ENCODE data around the gene FKBP6. TPM values are rescaled to one million over a fixed set of nuclear protein-coding genes. Genes with fewer than 3 reads are reported as not detected.
"Not testable (repeated sequence)": the region's sequence is repeated elsewhere in the genome, so short reads cannot be mapped to it uniquely, and the experiment has no call there.

FKBP6 gene
- polyA plus RNA-seq, 1 donor (not counting 4 experiments of a cell fraction or from before 2014, with no cell fraction given) = not detected

GRCh38 chr7:73373741-73374140 lies 45.8 kb downstream of the FKBP6 start:
- no peaks in the 10 kb centered on the region for H3K79me2 ChIP-seq (ENCODE audit: control insufficient read depth, insufficient read depth, low read length)
- FAIRE-seq = no peak

GRCh38 chr7:73376262-73376661 lies 48.3 kb downstream of the FKBP6 start:
- H3K27ac ChIP-seq (ENCODE audit: control insufficient read depth, insufficient read depth, low read length); H4K20me1 ChIP-seq (ENCODE audit: control insufficient read depth, extremely low read depth, insufficient read depth, low read length); H3K4me2 ChIP-seq (ENCODE audit: control insufficient read depth, extremely low read depth, insufficient read depth, low read depth, low read length); H3K36me3 ChIP-seq (ENCODE audit: control insufficient read depth in 2 of 2, extremely low read depth in 1 of 2, insufficient read depth in 2 of 2, low read length in 2 of 2); H3K4me1 ChIP-seq (ENCODE audit: control insufficient read depth, extremely low read depth, insufficient read depth, low read length); DNase-seq (ENCODE audit: low read depth, low spot score); H3K9me3 ChIP-seq (ENCODE audit: control insufficient read depth, low read depth, low read length); H3K9ac ChIP-seq (ENCODE audit: control insufficient read depth, extremely low read depth, insufficient read depth, low read length); H2AFZ ChIP-seq (ENCODE audit: control insufficient read depth, low read length); H3K79me2 ChIP-seq (ENCODE audit: control insufficient read depth, insufficient read depth, low read length); FAIRE-seq; H3K4me3 ChIP-seq (ENCODE audit: control insufficient read depth in 2 of 3, extremely low read depth in 1 of 3, insufficient read depth in 2 of 3, low read depth in 1 of 3, low read length in 3 of 3); H3K9me1 ChIP-seq (ENCODE audit: control insufficient read depth, extremely low read depth, insufficient read depth, low read length); dilution Hi-C loops (cut with MboI; ENCODE audit: extremely low pct_ligation_motif_present, low sequenced_read_pairs): not testable (repeated sequence)
- H3K27me3 ChIP-seq (ENCODE audit: control insufficient read depth, extremely low read depth, insufficient read depth, low read length) = peaks cover 15% of the 10 kb centered on the region

More at GRCh38 chr7:73373741-73374140, 45.8 kb downstream of the FKBP6 start:
- Histone ChIP-seq H3K9me3 (ENCODE audit: control insufficient read depth, low read depth, low read length) (no peaks in the 10 kb centered on the region), H3K27ac (ENCODE audit: control insufficient read depth, insufficient read depth, low read length) (no peak overlapping the region), H3K27me3 (ENCODE audit: control insufficient read depth, extremely low read depth, insufficient read depth, low read length) (peaks cover 15% of the 10 kb centered on the region), H2AFZ (ENCODE audit: control insufficient read depth, low read length) (no peak overlapping the region), H3K9ac (ENCODE audit: control insufficient read depth, extremely low read depth, insufficient read depth, low read length) (no peak overlapping the region), H3K36me3 (ENCODE audit: control insufficient read depth in 2 of 2, extremely low read depth in 1 of 2, insufficient read depth in 2 of 2, low read length in 2 of 2) (no peaks in the 10 kb centered on the region), H4K20me1 (ENCODE audit: control insufficient read depth, extremely low read depth, insufficient read depth, low read length) (no peaks in the 10 kb centered on the region), H3K9me1 (ENCODE audit: control insufficient read depth, extremely low read depth, insufficient read depth, low read length) (no peaks in the 10 kb centered on the region), H3K4me2 (ENCODE audit: control insufficient read depth, extremely low read depth, insufficient read depth, low read depth, low read length) (no peak overlapping the region), H3K4me3 (ENCODE audit: control insufficient read depth in 2 of 3, extremely low read depth in 1 of 3, insufficient read depth in 2 of 3, low read depth in 1 of 3, low read length in 3 of 3) (no peak overlapping the region), H3K4me1 (ENCODE audit: control insufficient read depth, extremely low read depth, insufficient read depth, low read length) (no peaks in the 10 kb centered on the region)
- dilution Hi-C loops (cut with MboI; ENCODE audit: extremely low pct_ligation_motif_present, low sequenced_read_pairs) = no loop called here
- TF ChIP-seq CTCF (optimal IDR thresholded peaks at IDR 0.05 in 1 of 3, IDR thresholded peaks at IDR 0.05 in 1 of 3, conservative IDR thresholded peaks at IDR 0.05 in 1 of 3; ENCODE audit: extremely low read depth in 1 of 3, insufficient read depth in 2 of 3, low read length in 3 of 3) (no peak), EZH2 (IDR thresholded peaks at IDR 0.05; ENCODE audit: low read length) (no peak)
- DNase-seq (ENCODE audit: low read depth, low spot score) = no peak

Measured in keratinocyte (primary cell).